Heart left ventricle (tissue), 16 donors: ENCODE data around the gene ZNF14. TPM values are rescaled to one million over a fixed set of nuclear protein-coding genes. Genes with fewer than 3 reads are reported as not detected.

Experiments
- ATAC-seq, 4 donors: fragments of 200-7000 bp; cut with Tn5 transposase; one replicate each; pipeline ENCODE4 v1.9.1; 2020 to 2022; ENCODE audit warnings: moderate library complexity in 4 of 4, mild to moderate bottlenecking in 3 of 4, moderate number of reproducible peaks in 1 of 4
- DNase-seq, 5 donors: peaks; one replicate each; pipeline ENCODE4 v3.0.0-alpha.2; 2020
- H3K27ac ChIP-seq, 12 donors: fragments of 200-600 bp; sonication (generic) in 4 of 12; one replicate each; pipeline versions ENCODE4 v1.5.0 to v1.8.0; 2016 to 2022; ENCODE audit warnings: mild to moderate bottlenecking in 2 of 12
- H3K27me3 ChIP-seq, 9 donors: fragments of 200-600 bp; sonication (generic) in 2 of 9; one replicate each; pipeline versions ENCODE4 v1.5.1 to v1.8.0; 2016 to 2022; ENCODE audit warnings: mild to moderate bottlenecking in 3 of 9
- H3K36me3 ChIP-seq, 9 donors: fragments of 200-600 bp; sonication (generic) in 2 of 9; one replicate each; pipeline versions ENCODE4 v1.5.0 to v1.8.0; 2018 to 2022; ENCODE audit warnings: mild to moderate bottlenecking in 2 of 9
- H3K4me1 ChIP-seq, 12 donors: fragments of 200-600 bp; sonication (generic) in 4 of 12; one replicate each; pipeline versions ENCODE4 v1.5.0 to v1.8.0; 2016 to 2022; ENCODE audit warnings: mild to moderate bottlenecking in 3 of 12
- H3K4me3 ChIP-seq, 12 donors: fragments of 200-600 bp; sonication (generic) in 4 of 12; one replicate each; pipeline versions ENCODE4 v1.5.0 to v1.8.0; 2017 to 2022; ENCODE audit warnings: mild to moderate bottlenecking in 9 of 12, moderate library complexity in 4 of 12
- H3K9me3 ChIP-seq, 12 donors: fragments of 200-600 bp; sonication (generic) in 4 of 12; one replicate each; pipeline versions ENCODE4 v1.5.0 to v1.8.0; 2016 to 2022; ENCODE audit warnings: mild to moderate bottlenecking in 1 of 12
- CTCF ChIP-seq, 12 donors: fragments of 200-600 bp; sonication (generic) in 4 of 12; IDR thresholded peaks; one replicate each; pipeline versions ENCODE4 v1.5.0 to v1.8.0; 2018 to 2022; ENCODE audit warnings: antibody characterized with exemption in 12 of 12, mild to moderate bottlenecking in 5 of 12
- POLR2A ChIP-seq, 2 donors: fragments of 450-650 bp; IDR thresholded peaks; one replicate each; pipeline ENCODE4 v1.6.1; 2017; ENCODE audit warnings: antibody characterized with exemption in 2 of 2, mild to moderate bottlenecking in 2 of 2, moderate library complexity in 2 of 2
- WGBS, 4 donors: extraction: QIAGEN DNeasy Blood & Tissue Kit in 2 of 4; methylation state at CpG; one replicate each; pipeline versions ENCODE4 v1.1.5 to v1.1.7; 2013 to 2018; 5-methylcytosine and 5-hydroxymethylcytosine counted together
- intact Hi-C, 10 donors: fragments of 100-400 bp; cut with DNase I; formaldehyde crosslinking; loops; one replicate each; pipeline versions ENCODE4 v1.11.1 to v1.14.2; 2022
- polyA plus RNA-seq, 2 donors: library from polyadenylated mRNA; stranded (reverse); fragments of 200-250 nt; gene quantifications; one replicate each; pipeline ENCODE4 v1.2.3, GENCODE V29; 2013
- total RNA-seq, 9 donors: library from RNA; depleted of rRNA in 2 of 9; stranded (reverse); fragments of >200 nt in 2 of 9; fragmentation: NEBNext Ultra II Directional in 3 of 9; extraction: Animal tissue kit (Norgen Biotek cat#: 25700) in 3 of 9; gene quantifications; one replicate each; pipeline versions ENCODE4 v1.1.0 to v1.2.4, GENCODE V29; 2016 to 2023
- donor health status: ischemic (EF 13 %, LVEDD 7.1; RV severe dilation, severe dysfunction).
- donor health status: healthy with polysubstance abuse.
- donor health status: DM: no; HTN: yes; CAD: no.
- donor health status: DM: no; HTN: no; CAD: no.
- donor health status: ischemic (EF 25% LVEDD 6.9; RV normal size, moderate dysfunction).
- donor health status: ischemic (EF 25% LVEDD 5.7; RV mildly dilated, moderate dysfunction).
- donor health status: healthy.
- donor health status: DM: yes; HTN: yes; CAD: no.
- donor health status: ischemic (EF 35%, LVEDD 5.7; RV mildly dilated, moderate dysfunction).
- donor health status: nonischemic (EF 11% LVEDD 7.7; RV severe dilation, severe dysfunction).
- donor health status: DM: yes; HTN: yes; CAD: no.
- donor health status: PGD.
- donor health status: ischemic (EF 29% LVEDD 5.4; RV normal size, mild dysfunction).
- donor health status: nonischemic (EF 23%, LVEDD 6.1; RV moderate dilation, normal function).

ZNF14 gene
- total and polyA plus RNA-seq, 11 donors: 2.3 to 7.9 (median 3.5) TPM

DNA sequence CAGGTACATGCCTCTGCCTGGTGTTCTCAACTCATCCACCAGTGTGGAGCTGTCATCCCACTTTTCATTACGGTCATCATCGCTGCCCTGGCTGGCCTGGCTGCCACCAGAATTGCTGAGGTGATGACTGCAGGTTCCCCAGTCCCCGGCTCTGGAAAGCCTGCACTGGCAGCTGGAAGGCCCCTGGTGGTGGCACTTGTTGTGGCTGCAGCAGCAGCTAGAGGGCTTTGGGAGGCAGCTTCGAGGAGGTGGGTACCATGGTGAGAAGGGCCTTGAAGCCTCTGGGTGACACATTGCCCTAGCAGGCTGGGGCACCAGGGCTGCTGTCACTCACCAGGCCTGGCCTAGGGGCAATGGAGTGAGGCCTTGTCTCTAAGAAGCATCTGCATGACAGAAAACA is 25.3 kb upstream of the ZNF14 start:
- no peak overlapping the region for H3K4me3 ChIP-seq
- H3K27me3 ChIP-seq: no peaks in the 10 kb centered on the region
- intact Hi-C loops: no loop called here
- no peak overlapping the region for H3K27ac ChIP-seq
- no peak for TF ChIP-seq CTCF (IDR thresholded peaks at IDR 0.05)
- DNase-seq: no peak
- peaks cover 0 to 10% (median 0%) of the 10 kb centered on the region in 9 donors for H3K36me3 ChIP-seq
- 86 to 100% (median 89%) methylated on average over 3 to 4 of the region's 4 CpGs for WGBS, 4 donors
- H3K4me1 ChIP-seq: no peaks in the 10 kb centered on the region
- H3K9me3 ChIP-seq: no peaks in the 10 kb centered on the region
- ATAC-seq: no peak

GRCh38 chr19:19752760-19753403 is 20.0 kb upstream of the ZNF14 start:
- no peak for TF ChIP-seq CTCF (IDR thresholded peaks at IDR 0.05)
- TF ChIP-seq POLR2A (IDR thresholded peaks at IDR 0.05): no peak
- ATAC-seq (no peak), DNase-seq (no peak)
- no peak overlapping the region for H3K4me3 ChIP-seq
- no peaks in the 10 kb centered on the region for H3K36me3 ChIP-seq
- H3K9me3 ChIP-seq: no peaks in the 10 kb centered on the region
- H3K4me1 ChIP-seq: no peaks in the 10 kb centered on the region
- H3K27me3 ChIP-seq: no peaks in the 10 kb centered on the region
- no peak overlapping the region for H3K27ac ChIP-seq
- intact Hi-C loops: no loop called here
- WGBS, 4 donors: 87 to 95% (median 94%) methylated on average over 9 to 11 of the region's 11 CpGs

GRCh38 chr19:19751846-19752245 is 18.9 kb upstream of the ZNF14 start:
- intact Hi-C loops: no loop called here
- DNase-seq: no peak
- no peaks in the 10 kb centered on the region for H3K9me3 ChIP-seq
- no peak overlapping the region for H3K27ac ChIP-seq
- H3K36me3 ChIP-seq: no peaks in the 10 kb centered on the region
- no peaks in the 10 kb centered on the region for H3K27me3 ChIP-seq
- WGBS, 4 donors: 81 to 87% (median 84%) methylated on average over 10 to 12 of the region's 12 CpGs
- H3K4me1 ChIP-seq: no peaks in the 10 kb centered on the region
- ATAC-seq: no peak
- TF ChIP-seq CTCF (IDR thresholded peaks at IDR 0.05) (no peak), POLR2A (IDR thresholded peaks at IDR 0.05) (no peak)
- no peak overlapping the region for H3K4me3 ChIP-seq

GRCh38 chr19:19750842-19751790 is 18.2 kb upstream of the ZNF14 start:
- TF ChIP-seq CTCF (IDR thresholded peaks at IDR 0.05) (no peak), POLR2A (IDR thresholded peaks at IDR 0.05) (no peak)
- intact Hi-C loops: no loop called here
- Histone ChIP-seq H3K4me1 (no peaks in the 10 kb centered on the region), H3K27me3 (no peaks in the 10 kb centered on the region), H3K9me3 (no peaks in the 10 kb centered on the region), H3K27ac (no peak overlapping the region), H3K36me3 (no peaks in the 10 kb centered on the region), H3K4me3 (no peak overlapping the region)
- DNase-seq: no peak
- WGBS, 4 donors: 81 to 93% (median 87%) methylated on average over 25 to 40 of the region's 40 CpGs
- ATAC-seq: no peak
